Peyer's patch (tissue), 4 donors: ENCODE data around the gene FAM50B.

Source experiments
- POLR2A ChIP-seq, 2 donors: fragments of 450-650 bp; IDR thresholded peaks; one replicate each; pipeline ENCODE4 v1.5.1; 2017; ENCODE audit warnings: antibody characterized with exemption in 2 of 2, mild to moderate bottlenecking in 2 of 2, moderate library complexity in 2 of 2
- TF ChIP-seq, protein P1 (sequence below), 6 experiments: fragments of 450-650 bp in 4 of 6; fragments of 200-600 bp in 2 of 6; sonication (generic) in 1 of 6; IDR thresholded peaks; one replicate each; pipeline ENCODE4 v1.5.1; 2017 to 2019; ENCODE audit warnings: antibody characterized with exemption in 6 of 6, mild to moderate bottlenecking in 3 of 6, moderate library complexity in 1 of 6

DNA sequence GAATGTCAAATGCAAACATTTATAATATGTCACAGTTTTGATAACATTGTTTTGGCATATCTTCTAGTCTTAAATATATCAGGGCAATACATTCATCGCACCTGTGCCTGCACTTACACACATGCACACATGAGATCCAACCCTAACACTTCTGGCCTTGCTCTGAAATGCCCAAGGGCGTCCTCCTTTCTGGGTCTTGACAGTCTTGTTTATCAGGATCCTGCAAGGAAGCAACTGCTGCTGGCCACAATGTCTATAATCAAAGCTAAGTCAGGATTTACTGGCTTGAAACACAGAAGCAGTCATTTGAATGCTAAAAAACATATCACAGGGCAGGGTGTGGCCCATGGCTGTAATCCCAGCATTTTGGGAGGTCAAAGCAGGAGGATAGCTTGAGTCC lies 32.9 kb upstream of the FAM50B start:
- TF ChIP-seq, protein P1, sequence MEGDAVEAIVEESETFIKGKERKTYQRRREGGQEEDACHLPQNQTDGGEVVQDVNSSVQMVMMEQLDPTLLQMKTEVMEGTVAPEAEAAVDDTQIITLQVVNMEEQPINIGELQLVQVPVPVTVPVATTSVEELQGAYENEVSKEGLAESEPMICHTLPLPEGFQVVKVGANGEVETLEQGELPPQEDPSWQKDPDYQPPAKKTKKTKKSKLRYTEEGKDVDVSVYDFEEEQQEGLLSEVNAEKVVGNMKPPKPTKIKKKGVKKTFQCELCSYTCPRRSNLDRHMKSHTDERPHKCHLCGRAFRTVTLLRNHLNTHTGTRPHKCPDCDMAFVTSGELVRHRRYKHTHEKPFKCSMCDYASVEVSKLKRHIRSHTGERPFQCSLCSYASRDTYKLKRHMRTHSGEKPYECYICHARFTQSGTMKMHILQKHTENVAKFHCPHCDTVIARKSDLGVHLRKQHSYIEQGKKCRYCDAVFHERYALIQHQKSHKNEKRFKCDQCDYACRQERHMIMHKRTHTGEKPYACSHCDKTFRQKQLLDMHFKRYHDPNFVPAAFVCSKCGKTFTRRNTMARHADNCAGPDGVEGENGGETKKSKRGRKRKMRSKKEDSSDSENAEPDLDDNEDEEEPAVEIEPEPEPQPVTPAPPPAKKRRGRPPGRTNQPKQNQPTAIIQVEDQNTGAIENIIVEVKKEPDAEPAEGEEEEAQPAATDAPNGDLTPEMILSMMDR (IDR thresholded peaks at IDR 0.05): no peak
- TF ChIP-seq POLR2A (IDR thresholded peaks at IDR 0.05): no peak
